HCT116 (cell line): ENCODE measurements around the gene GM2A. TPM values are rescaled to one million over a fixed set of nuclear protein-coding genes. Genes with fewer than 3 reads are reported as not detected.

Source experiments
- ATAC-seq: fragments of 200-7000 bp; cut with Tn5 transposase; 2 replicates; pipeline ENCODE4 v1.9.1; 2020; ENCODE audit warnings: mild to moderate bottlenecking, moderate library complexity
- BruUV-seq: library from RNA; stranded (reverse); fragments of 400-500 nt; replicated peaks from 2 replicates; lab custom pipeline; 2021; lab: Mats Ljungman, UMichigan
- CTCF ChIA-PET: fragments of 300-600 bp; sonication (Branson Sonifier 250); formaldehyde crosslinking; loops from one replicate; lab custom pipeline; 2021; ENCODE audit warnings: antibody characterized with exemption; lab: Charles Lee
- POLR2A ChIA-PET: fragments of 300-600, 350-600 bp; sonication (Branson Sonifier 250); formaldehyde crosslinking; loops from one replicate; lab custom pipeline; 2021; ENCODE audit warnings: antibody characterized with exemption; lab: Charles Lee
- RAD21 ChIA-PET, 2 experiments: fragments of 300-600 bp; sonication (Branson Sonifier 250); formaldehyde crosslinking; loops; one replicate each; lab custom pipeline; 2023; ENCODE audit warnings: low total read pairs in 2 of 2; ENCODE audit not compliant: uncharacterized antibody in 2 of 2, unreplicated experiment in 2 of 2, low non-redundant PET in 1 of 2; lab: Charles Lee
- DNase-seq: peaks from one replicate; pipeline ENCODE4 v3.0.0-alpha.2; 2010; ENCODE audit warnings: low read depth, low spot score
- H2AFZ ChIP-seq: fragments of 200-600 bp; shearing (Covaris generic), sonication (generic); 2 replicates; pipeline ENCODE4 v1.6.1; 2017; ENCODE audit warnings: low read depth, mixed run types, mixed read lengths, antibody characterized with exemption, low read length; ENCODE audit not compliant: poor library complexity, severe bottlenecking
- H3K27ac ChIP-seq: 2 replicates; pipeline ENCODE4 v1.5.1; 2012; ENCODE audit warnings: low read depth, low read length
- H3K27me3 ChIP-seq: fragments of 200-600 bp; sonication (generic); 2 replicates; pipeline ENCODE4 v1.6.1; 2016; ENCODE audit warnings: mixed run types, low read length, mixed read lengths; ENCODE audit not compliant: insufficient read depth
- H3K36me3 ChIP-seq, 2 experiments: fragments of 200-500 bp in 1 of 2; fragments of 200-600 bp in 1 of 2; sonication (Bioruptor generic) in 1 of 2; sonication (generic) in 1 of 2; 2 replicates each; pipeline versions ENCODE4 v1.5.1 to v1.6.1; 2014 to 2016; ENCODE audit warnings: low read length in 2 of 2, inconsistent platforms in 1 of 2, mixed read lengths in 1 of 2, mixed run types in 1 of 2; ENCODE audit not compliant: insufficient read depth in 2 of 2, control insufficient read depth in 1 of 2
- H3K4me1 ChIP-seq, 2 experiments: fragments of 200-600 bp in 1 of 2; sonication (generic) in 1 of 2; 2 replicates each; pipeline versions ENCODE4 v1.5.1 to v1.6.1; 2012 to 2017; ENCODE audit warnings: low read length in 2 of 2, inconsistent platforms in 1 of 2, mild to moderate bottlenecking in 1 of 2, mixed read lengths in 1 of 2, mixed run types in 1 of 2, moderate library complexity in 1 of 2; ENCODE audit not compliant: insufficient read depth in 2 of 2, control insufficient read depth in 1 of 2
- H3K4me2 ChIP-seq: fragments of 200-600 bp; sonication (generic); 2 replicates; pipeline ENCODE4 v1.6.1; 2017; ENCODE audit warnings: mixed run types, low read length, mixed read lengths
- H3K4me3 ChIP-seq, 2 experiments: fragments of 200-600 bp in 1 of 2; sonication (generic) in 1 of 2; replicated peaks in 1 of 2; 2 replicates each; pipeline ENCODE4 v1.5.1; 2011 to 2016; ENCODE audit warnings: low read length in 2 of 2, control low read depth in 1 of 2, low read depth in 1 of 2, mild to moderate bottlenecking in 1 of 2, mixed read lengths in 1 of 2, mixed run types in 1 of 2
- H3K79me2 ChIP-seq: fragments of 200-600 bp; sonication (generic); 2 replicates; pipeline ENCODE4 v1.6.1; 2017; ENCODE audit warnings: mild to moderate bottlenecking, mixed run types, low read length, moderate library complexity, mixed read lengths; ENCODE audit not compliant: insufficient read depth
- H3K9ac ChIP-seq: fragments of 200-600 bp; sonication (generic); 2 replicates; pipeline ENCODE4 v1.6.1; 2016; ENCODE audit warnings: low read length, mixed read lengths
- H3K9me2 ChIP-seq: fragments of 200-600 bp; sonication (generic), shearing (Covaris generic); 2 replicates; pipeline ENCODE4 v1.6.1; 2017; ENCODE audit warnings: mixed run types, mild to moderate bottlenecking, moderate library complexity; ENCODE audit not compliant: insufficient read depth
- H3K9me3 ChIP-seq, 2 experiments: fragments of 200-500 bp in 1 of 2; fragments of 200-600 bp in 1 of 2; sonication (Bioruptor generic) in 1 of 2; sonication (generic) in 1 of 2; 2 replicates each; pipeline ENCODE4 v1.6.1; 2014 to 2017; ENCODE audit warnings: low read length in 2 of 2, mixed read lengths in 2 of 2, inconsistent platforms in 1 of 2, low read depth in 1 of 2, mild to moderate bottlenecking in 1 of 2, mixed run types in 1 of 2, moderate library complexity in 1 of 2; ENCODE audit not compliant: control insufficient read depth in 1 of 2, insufficient read depth in 1 of 2
- H4K20me1 ChIP-seq: fragments of 200-600 bp; sonication (generic), shearing (Covaris generic); 2 replicates; pipeline ENCODE4 v1.6.1; 2017; ENCODE audit warnings: mixed run types, mild to moderate bottlenecking, moderate library complexity; ENCODE audit not compliant: insufficient read depth
- CBX3 ChIP-seq: IDR thresholded peaks from 2 replicates; pipeline ENCODE4 v1.6.1; 2012; ENCODE audit warnings: low read depth
- CEBPB ChIP-seq: IDR thresholded peaks from 2 replicates; pipeline ENCODE4 v1.6.1; 2012; ENCODE audit warnings: low read depth
- ELF1 ChIP-seq: IDR thresholded peaks from 2 replicates; pipeline ENCODE4 v1.6.1; 2012; ENCODE audit warnings: low read depth, borderline replicate concordance
- FOSL1 ChIP-seq: IDR thresholded peaks from 2 replicates; pipeline ENCODE4 v1.6.1; 2012; ENCODE audit warnings: low read depth
- JUND ChIP-seq: IDR thresholded peaks from 2 replicates; pipeline ENCODE4 v1.6.1; 2012
- MAX ChIP-seq: IDR thresholded peaks from 2 replicates; pipeline ENCODE4 v1.6.1; 2012
- POLR2A ChIP-seq: IDR thresholded peaks from 2 replicates; pipeline ENCODE4 v1.7.0; 2011; ENCODE audit warnings: borderline replicate concordance; ENCODE audit not compliant: insufficient read depth, insufficient read length; ENCODE audit errors: extremely low read depth
- SP1 ChIP-seq: IDR thresholded peaks from 2 replicates; pipeline ENCODE4 v1.6.1; 2012; ENCODE audit warnings: low read depth
- SRF ChIP-seq: IDR thresholded peaks from 2 replicates; pipeline ENCODE4 v1.6.1; 2012; ENCODE audit warnings: low read depth
- intact Hi-C: fragments of 100-400 bp; cut with micrococcal nuclease; formaldehyde crosslinking; loops from 2 replicates; pipeline ENCODE4 v1.10.0; 2022
- total RNA-seq: library from RNA; stranded (reverse); gene quantifications from one replicate; pipeline ENCODE4 v1.2.1, GENCODE V29; 2021; ENCODE audit not compliant: unreplicated experiment
- TF ChIP-seq, protein P1 (sequence below): IDR thresholded peaks from 2 replicates; pipeline ENCODE4 v1.6.1; 2012; ENCODE audit warnings: low read depth
- TF ChIP-seq, protein P2 (sequence below): IDR thresholded peaks from 2 replicates; pipeline ENCODE4 v1.6.1; 2011; ENCODE audit warnings: mild to moderate bottlenecking, low read length, moderate library complexity; ENCODE audit not compliant: insufficient replicate concordance; ENCODE audit errors: extremely low read depth
- TF ChIP-seq, protein P3 (sequence below): IDR thresholded peaks from 2 replicates; pipeline ENCODE4 v1.6.1; 2012
- TF ChIP-seq, protein P4 (sequence below), 3 experiments: fragments of 200-600 bp in 1 of 3; sonication (generic) in 1 of 3; IDR thresholded peaks in 2 of 3; conservative IDR thresholded peaks in 1 of 3; 2 replicates each; pipeline ENCODE4 v1.5.1; 2012 to 2017; ENCODE audit warnings: low read depth in 2 of 3, low read length in 2 of 3, antibody characterized with exemption in 1 of 3, borderline replicate concordance in 1 of 3, control low read depth in 1 of 3, mild to moderate bottlenecking in 1 of 3, mixed read lengths in 1 of 3, mixed run types in 1 of 3, moderate library complexity in 1 of 3; ENCODE audit not compliant: insufficient read depth in 1 of 3

GM2A gene
- total RNA-seq, 1 experiment from 2014 or later: 25.0 TPM

DNA sequence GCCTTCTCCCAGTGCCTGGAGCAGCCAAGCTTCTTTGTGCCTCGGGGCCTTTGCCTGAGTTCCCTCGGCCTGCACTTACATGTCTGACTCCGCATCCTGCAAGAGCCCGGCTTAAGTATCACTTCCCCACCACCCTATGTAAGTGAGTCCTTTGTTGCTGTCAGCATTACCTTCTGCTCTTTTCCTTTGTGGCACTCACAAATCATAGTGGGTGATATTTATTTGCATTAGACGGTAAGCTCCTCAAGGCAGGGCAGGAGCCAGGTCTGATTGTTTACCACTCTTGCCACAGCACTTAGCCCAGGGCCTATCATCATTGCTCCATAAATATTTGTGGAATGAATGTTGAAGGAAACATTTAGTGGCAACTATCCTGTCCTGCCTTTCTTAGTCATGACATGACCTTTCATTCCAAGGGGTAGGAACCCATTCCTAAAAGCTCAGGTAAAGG lies 4.8 kb downstream of the GM2A start:
- H3K9me3 ChIP-seq: no peaks in the 10 kb centered on the region
- no peaks in the 10 kb centered on the region for H3K79me2 ChIP-seq
- DNase-seq (no peak), ATAC-seq (peak; percentile 16)
- intact Hi-C loops: loop anchor here (10.0 kb wide), 1 partner anchor 487 kb away; no protein-coding TSS in a partner anchor
- H3K36me3 ChIP-seq: no peaks in the 10 kb centered on the region
- H3K4me2 ChIP-seq: peak overlapping the region; percentile 50
- TF ChIP-seq MAX: no peak
- 0 out of 2 replicates have a peak, but pooled peaks have one; percentile 25 for TF ChIP-seq SP1
- TF ChIP-seq, protein P1, sequence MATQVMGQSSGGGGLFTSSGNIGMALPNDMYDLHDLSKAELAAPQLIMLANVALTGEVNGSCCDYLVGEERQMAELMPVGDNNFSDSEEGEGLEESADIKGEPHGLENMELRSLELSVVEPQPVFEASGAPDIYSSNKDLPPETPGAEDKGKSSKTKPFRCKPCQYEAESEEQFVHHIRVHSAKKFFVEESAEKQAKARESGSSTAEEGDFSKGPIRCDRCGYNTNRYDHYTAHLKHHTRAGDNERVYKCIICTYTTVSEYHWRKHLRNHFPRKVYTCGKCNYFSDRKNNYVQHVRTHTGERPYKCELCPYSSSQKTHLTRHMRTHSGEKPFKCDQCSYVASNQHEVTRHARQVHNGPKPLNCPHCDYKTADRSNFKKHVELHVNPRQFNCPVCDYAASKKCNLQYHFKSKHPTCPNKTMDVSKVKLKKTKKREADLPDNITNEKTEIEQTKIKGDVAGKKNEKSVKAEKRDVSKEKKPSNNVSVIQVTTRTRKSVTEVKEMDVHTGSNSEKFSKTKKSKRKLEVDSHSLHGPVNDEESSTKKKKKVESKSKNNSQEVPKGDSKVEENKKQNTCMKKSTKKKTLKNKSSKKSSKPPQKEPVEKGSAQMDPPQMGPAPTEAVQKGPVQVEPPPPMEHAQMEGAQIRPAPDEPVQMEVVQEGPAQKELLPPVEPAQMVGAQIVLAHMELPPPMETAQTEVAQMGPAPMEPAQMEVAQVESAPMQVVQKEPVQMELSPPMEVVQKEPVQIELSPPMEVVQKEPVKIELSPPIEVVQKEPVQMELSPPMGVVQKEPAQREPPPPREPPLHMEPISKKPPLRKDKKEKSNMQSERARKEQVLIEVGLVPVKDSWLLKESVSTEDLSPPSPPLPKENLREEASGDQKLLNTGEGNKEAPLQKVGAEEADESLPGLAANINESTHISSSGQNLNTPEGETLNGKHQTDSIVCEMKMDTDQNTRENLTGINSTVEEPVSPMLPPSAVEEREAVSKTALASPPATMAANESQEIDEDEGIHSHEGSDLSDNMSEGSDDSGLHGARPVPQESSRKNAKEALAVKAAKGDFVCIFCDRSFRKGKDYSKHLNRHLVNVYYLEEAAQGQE: no peak
- TF ChIP-seq CBX3: no peak
- TF ChIP-seq ELF1: no peak
- TF ChIP-seq, protein P2, sequence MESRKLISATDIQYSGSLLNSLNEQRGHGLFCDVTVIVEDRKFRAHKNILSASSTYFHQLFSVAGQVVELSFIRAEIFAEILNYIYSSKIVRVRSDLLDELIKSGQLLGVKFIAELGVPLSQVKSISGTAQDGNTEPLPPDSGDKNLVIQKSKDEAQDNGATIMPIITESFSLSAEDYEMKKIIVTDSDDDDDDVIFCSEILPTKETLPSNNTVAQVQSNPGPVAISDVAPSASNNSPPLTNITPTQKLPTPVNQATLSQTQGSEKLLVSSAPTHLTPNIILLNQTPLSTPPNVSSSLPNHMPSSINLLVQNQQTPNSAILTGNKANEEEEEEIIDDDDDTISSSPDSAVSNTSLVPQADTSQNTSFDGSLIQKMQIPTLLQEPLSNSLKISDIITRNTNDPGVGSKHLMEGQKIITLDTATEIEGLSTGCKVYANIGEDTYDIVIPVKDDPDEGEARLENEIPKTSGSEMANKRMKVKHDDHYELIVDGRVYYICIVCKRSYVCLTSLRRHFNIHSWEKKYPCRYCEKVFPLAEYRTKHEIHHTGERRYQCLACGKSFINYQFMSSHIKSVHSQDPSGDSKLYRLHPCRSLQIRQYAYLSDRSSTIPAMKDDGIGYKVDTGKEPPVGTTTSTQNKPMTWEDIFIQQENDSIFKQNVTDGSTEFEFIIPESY: no peak
- TF ChIP-seq FOSL1: peak; percentile 40
- TF ChIP-seq, protein P3, sequence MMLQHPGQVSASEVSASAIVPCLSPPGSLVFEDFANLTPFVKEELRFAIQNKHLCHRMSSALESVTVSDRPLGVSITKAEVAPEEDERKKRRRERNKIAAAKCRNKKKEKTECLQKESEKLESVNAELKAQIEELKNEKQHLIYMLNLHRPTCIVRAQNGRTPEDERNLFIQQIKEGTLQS: no peak
- no peak for TF ChIP-seq JUND
- TF ChIP-seq SRF: no peak
- TF ChIP-seq POLR2A: no peak
- peak; percentile 23; the same call in 1 of the 2 replicates for TF ChIP-seq CEBPB
- TF ChIP-seq, protein P4, sequence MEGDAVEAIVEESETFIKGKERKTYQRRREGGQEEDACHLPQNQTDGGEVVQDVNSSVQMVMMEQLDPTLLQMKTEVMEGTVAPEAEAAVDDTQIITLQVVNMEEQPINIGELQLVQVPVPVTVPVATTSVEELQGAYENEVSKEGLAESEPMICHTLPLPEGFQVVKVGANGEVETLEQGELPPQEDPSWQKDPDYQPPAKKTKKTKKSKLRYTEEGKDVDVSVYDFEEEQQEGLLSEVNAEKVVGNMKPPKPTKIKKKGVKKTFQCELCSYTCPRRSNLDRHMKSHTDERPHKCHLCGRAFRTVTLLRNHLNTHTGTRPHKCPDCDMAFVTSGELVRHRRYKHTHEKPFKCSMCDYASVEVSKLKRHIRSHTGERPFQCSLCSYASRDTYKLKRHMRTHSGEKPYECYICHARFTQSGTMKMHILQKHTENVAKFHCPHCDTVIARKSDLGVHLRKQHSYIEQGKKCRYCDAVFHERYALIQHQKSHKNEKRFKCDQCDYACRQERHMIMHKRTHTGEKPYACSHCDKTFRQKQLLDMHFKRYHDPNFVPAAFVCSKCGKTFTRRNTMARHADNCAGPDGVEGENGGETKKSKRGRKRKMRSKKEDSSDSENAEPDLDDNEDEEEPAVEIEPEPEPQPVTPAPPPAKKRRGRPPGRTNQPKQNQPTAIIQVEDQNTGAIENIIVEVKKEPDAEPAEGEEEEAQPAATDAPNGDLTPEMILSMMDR (IDR thresholded peaks at IDR 0.05 in 2 of 3, conservative IDR thresholded peaks at IDR 0.05 in 1 of 3; ENCODE audit: borderline replicate concordance in 1 of 3, insufficient read depth in 1 of 3, low read depth in 2 of 3, low read length in 2 of 3): no peak
- TF ChIP-seq, all 23 proteins: peak for 3
- Histone ChIP-seq H3K27me3 (no peaks in the 10 kb centered on the region), H3K4me3 (no peak overlapping the region), H3K9ac (no peak overlapping the region; the same call in 1 of the 2 replicates), H3K27ac (no peak overlapping the region; the same call in 1 of the 2 replicates), H3K9me2 (no peaks in the 10 kb centered on the region), H2AFZ (no peak overlapping the region), H3K4me1 (peaks cover 0 to 28% of the 10 kb centered on the region in 2 experiments; a peak in 2 of 4 replicates), H4K20me1 (no peaks in the 10 kb centered on the region)
- BruUV-seq: no TSS peak
- CTCF ChIA-PET: no interaction called here
- POLR2A ChIA-PET: no interaction called here
- RAD21 ChIA-PET: no interaction called here
